CD1c-positive myeloid dendritic cell (primary cell): ENCODE measurements around the gene HMCN1.

Experiments
- DNase-seq: peaks from one replicate; pipeline ENCODE4 v3.0.0-alpha.2; 2016; ENCODE audit errors: extremely low spot score

The HMCN1 gene

GRCh38 chr1:186240436-186240835 lies 506.2 kb downstream of the HMCN1 start:
- no peak for DNase-seq
